H9 (cell line): ENCODE measurements around the gene KIF26B. TPM values are rescaled to one million over a fixed set of nuclear protein-coding genes. Genes with fewer than 3 reads are reported as not detected.

ENCODE experiments used
- DNase-seq: peaks from one replicate; pipeline ENCODE4 v3.0.0-alpha.2; 2017
- H2AFZ ChIP-seq: one replicate; pipeline ENCODE4 v1.6.1; 2013; ENCODE audit warnings: mild to moderate bottlenecking, low read length, control low read depth, moderate library complexity
- H2AK5ac ChIP-seq: 2 replicates; pipeline ENCODE4 v1.6.1; 2013; ENCODE audit warnings: low read length, control low read depth, mixed read lengths; ENCODE audit not compliant: insufficient read length
- H2BK120ac ChIP-seq: one replicate; pipeline ENCODE4 v1.6.1; 2013; ENCODE audit warnings: low read depth, mild to moderate bottlenecking, low read length, control low read depth, inconsistent platforms; ENCODE audit not compliant: poor library complexity, severe bottlenecking
- H2BK12ac ChIP-seq: 2 replicates; pipeline ENCODE4 v1.6.1; 2013; ENCODE audit warnings: low read length, control low read depth, mixed read lengths, low read depth; ENCODE audit not compliant: insufficient read length
- H2BK15ac ChIP-seq: 2 replicates; pipeline ENCODE4 v1.6.1; 2013; ENCODE audit warnings: low read depth, low read length, control low read depth
- H2BK20ac ChIP-seq: one replicate; pipeline ENCODE4 v1.6.1; 2013; ENCODE audit warnings: low read depth, mild to moderate bottlenecking, low read length, control low read depth, inconsistent platforms; ENCODE audit not compliant: poor library complexity, severe bottlenecking
- H2BK5ac ChIP-seq: 2 replicates; pipeline ENCODE4 v1.6.1; 2013; ENCODE audit warnings: low read length, control low read depth, mixed read lengths; ENCODE audit not compliant: insufficient read length
- H3K14ac ChIP-seq: 2 replicates; pipeline ENCODE4 v1.6.1; 2013; ENCODE audit warnings: low read length, control low read depth; ENCODE audit not compliant: insufficient read depth
- H3K18ac ChIP-seq: 2 replicates; pipeline ENCODE4 v1.6.1; 2013; ENCODE audit warnings: low read depth, mild to moderate bottlenecking, mixed read lengths, low read length, control low read depth; ENCODE audit not compliant: insufficient read length
- H3K23ac ChIP-seq: 2 replicates; pipeline ENCODE4 v1.6.1; 2013; ENCODE audit warnings: low read length, control low read depth, mixed read lengths, low read depth; ENCODE audit not compliant: insufficient read length
- H3K23me2 ChIP-seq: 2 replicates; pipeline ENCODE4 v1.6.1; 2013; ENCODE audit warnings: low read depth, mild to moderate bottlenecking, mixed read lengths, low read length, control low read depth; ENCODE audit not compliant: insufficient read length, poor library complexity, severe bottlenecking
- H3K27ac ChIP-seq: 2 replicates; pipeline ENCODE4 v1.5.1; 2013; ENCODE audit warnings: low read length, control low read depth, mixed read lengths, low read depth; ENCODE audit not compliant: insufficient read length
- H3K27me3 ChIP-seq: 2 replicates; pipeline ENCODE4 v1.6.1; 2013; ENCODE audit warnings: low read length, control low read depth, inconsistent platforms; ENCODE audit not compliant: insufficient read depth
- H3K4ac ChIP-seq: 2 replicates; pipeline ENCODE4 v1.6.1; 2013; ENCODE audit warnings: low read depth, mild to moderate bottlenecking, control low read depth, inconsistent platforms, low read length, moderate library complexity
- H3K4me1 ChIP-seq: 2 replicates; pipeline ENCODE4 v1.6.1; 2013; ENCODE audit warnings: low read length, control low read depth, inconsistent platforms; ENCODE audit not compliant: insufficient read depth
- H3K4me2 ChIP-seq: 2 replicates; pipeline ENCODE4 v1.6.1; 2013; ENCODE audit warnings: low read length, control low read depth, mixed read lengths; ENCODE audit not compliant: insufficient read length, insufficient read depth
- H3K56ac ChIP-seq: 2 replicates; pipeline ENCODE4 v1.6.1; 2013; ENCODE audit warnings: low read depth, mild to moderate bottlenecking, mixed read lengths, low read length, control low read depth; ENCODE audit not compliant: insufficient read length
- H3K79me1 ChIP-seq: 2 replicates; pipeline ENCODE4 v1.6.1; 2013; ENCODE audit warnings: low read depth, mild to moderate bottlenecking, moderate library complexity, low read length, control low read depth, inconsistent platforms; ENCODE audit not compliant: insufficient read depth, poor library complexity, severe bottlenecking
- H3K79me2 ChIP-seq: 2 replicates; pipeline ENCODE4 v1.6.1; 2013; ENCODE audit warnings: low read length, control low read depth, inconsistent platforms; ENCODE audit not compliant: insufficient read depth
- H3K9ac ChIP-seq: 2 replicates; pipeline ENCODE4 v1.6.1; 2013; ENCODE audit warnings: low read length, control low read depth, mixed read lengths; ENCODE audit not compliant: insufficient read length; ENCODE audit errors: extremely low read depth
- H3K9me3 ChIP-seq: one replicate; pipeline ENCODE4 v1.6.1; 2013; ENCODE audit warnings: low read depth, low read length, inconsistent platforms; ENCODE audit not compliant: control insufficient read depth
- H3T11ph ChIP-seq: one replicate; pipeline ENCODE4 v1.6.1; 2013; ENCODE audit warnings: mild to moderate bottlenecking, low read length, control low read depth, inconsistent platforms
- H4K20me1 ChIP-seq: one replicate; pipeline ENCODE4 v1.6.1; 2013; ENCODE audit not compliant: control insufficient read depth, insufficient read length, insufficient read depth
- H4K5ac ChIP-seq: 2 replicates; pipeline ENCODE4 v1.6.1; 2013; ENCODE audit warnings: low read depth, mild to moderate bottlenecking, mixed read lengths, low read length, control low read depth; ENCODE audit not compliant: insufficient read length
- H4K8ac ChIP-seq: replicated peaks from 2 replicates; pipeline ENCODE4 v1.6.1; 2013; ENCODE audit warnings: low read length, control low read depth, mixed read lengths, low read depth; ENCODE audit not compliant: insufficient read length
- H4K91ac ChIP-seq: 2 replicates; pipeline ENCODE4 v1.6.1; 2013; ENCODE audit warnings: low read depth, mild to moderate bottlenecking, moderate library complexity, mixed read lengths, low read length, control low read depth; ENCODE audit not compliant: insufficient read length
- H3K27ac Mint-ChIP-seq, 3 experiments: 2 replicates in 2 of 3; 3 replicates in 1 of 3; pipeline ENCODE4 v1.8.0; 2020 to 2021; ENCODE audit warnings: mixed read lengths in 3 of 3, mild to moderate bottlenecking in 1 of 3, moderate library complexity in 1 of 3
- H3K27me3 Mint-ChIP-seq: 2 replicates; pipeline ENCODE4 v1.8.0; 2021; ENCODE audit warnings: low read depth, mild to moderate bottlenecking, moderate library complexity, mixed read lengths
- H3K36me3 Mint-ChIP-seq, 3 experiments: 2 replicates in 2 of 3; 3 replicates in 1 of 3; pipeline ENCODE4 v1.8.0; 2020 to 2021; ENCODE audit warnings: low read depth in 3 of 3, mixed read lengths in 3 of 3; ENCODE audit not compliant: insufficient read depth in 1 of 3
- H3K4me1 Mint-ChIP-seq, 2 experiments: 2 replicates each; pipeline ENCODE4 v1.8.0; 2020; ENCODE audit warnings: mixed read lengths in 2 of 2
- H3K4me3 Mint-ChIP-seq, 2 experiments: 2 replicates in 1 of 2; 3 replicates in 1 of 2; pipeline ENCODE4 v1.8.0; 2020 to 2021; ENCODE audit warnings: mild to moderate bottlenecking in 2 of 2, mixed read lengths in 2 of 2, moderate library complexity in 1 of 2
- H3K9me3 Mint-ChIP-seq, 2 experiments: 2 replicates in 1 of 2; 3 replicates in 1 of 2; pipeline ENCODE4 v1.8.0; 2020; ENCODE audit warnings: mild to moderate bottlenecking in 2 of 2, mixed read lengths in 2 of 2, moderate library complexity in 1 of 2
- WGBS: extraction: QIAGEN DNeasy Blood & Tissue Kit; methylation state at CpG from one replicate; pipeline ENCODE4 v1.1.7; 2013; ENCODE audit warnings: missing lambda C conversion rate, low lambda C conversion rate, mixed read lengths; ENCODE audit not compliant: insufficient read length; ENCODE audit errors: extremely low coverage; 5-methylcytosine and 5-hydroxymethylcytosine counted together
- total RNA-seq: library from RNA; stranded (reverse); gene quantifications from 2 replicates; pipeline ENCODE4 v1.2.1, GENCODE V29; 2021
- TF ChIP-seq, protein P1 (sequence below): fragments of 200-600 bp; sonication (generic); conservative IDR thresholded peaks from 3 replicates; pipeline ENCODE4 v1.8.0; 2021; ENCODE audit warnings: antibody characterized with exemption, mild to moderate bottlenecking

KIF26B gene
- total RNA-seq, 1 experiment from 2014 or later, result 0.13 TPM

GRCh38 chr1:245503548-245503947 lies 348.8 kb downstream of the KIF26B start:
- Histone ChIP-seq H3T11ph (no peak overlapping the region), H2BK20ac (no peak overlapping the region), H3K27me3 (no peaks in the 10 kb centered on the region), H3K4ac (no peak overlapping the region), H4K5ac (no peak overlapping the region), H3K9ac (no peak overlapping the region), H3K4me2 (no peak overlapping the region), H2BK12ac (no peak overlapping the region), H3K23ac (no peak overlapping the region), H2BK15ac (no peak overlapping the region), H4K8ac (no peak overlapping the region), H2BK5ac (no peak overlapping the region), H4K20me1 (no peaks in the 10 kb centered on the region), H3K79me2 (no peaks in the 10 kb centered on the region), H3K4me1 (no peaks in the 10 kb centered on the region), H3K27ac (no peak overlapping the region), H3K23me2 (no peaks in the 10 kb centered on the region), H3K56ac (no peak overlapping the region), H3K18ac (no peak overlapping the region), H3K79me1 (no peaks in the 10 kb centered on the region), H4K91ac (no peak overlapping the region), H2BK120ac (no peak overlapping the region), H3K9me3 (no peaks in the 10 kb centered on the region), H2AK5ac (no peak overlapping the region), H3K14ac (no peak overlapping the region), H2AFZ (no peak overlapping the region)
- Mint-ChIP-seq H3K36me3 (no peaks in the 10 kb centered on the region; a peak in 2 of 7 replicates), H3K27ac (no peak overlapping the region), H3K4me3 (no peak overlapping the region), H3K9me3 (no peaks in the 10 kb centered on the region), H3K4me1 (no peaks in the 10 kb centered on the region), H3K27me3 (no peaks in the 10 kb centered on the region; the same call in 1 of the 2 replicates)
- whole genome bisulfite sequencing, result no CpG with 5 or more reads among the region's 9 CpGs
- no peak for DNase-seq
- TF ChIP-seq, protein P1, sequence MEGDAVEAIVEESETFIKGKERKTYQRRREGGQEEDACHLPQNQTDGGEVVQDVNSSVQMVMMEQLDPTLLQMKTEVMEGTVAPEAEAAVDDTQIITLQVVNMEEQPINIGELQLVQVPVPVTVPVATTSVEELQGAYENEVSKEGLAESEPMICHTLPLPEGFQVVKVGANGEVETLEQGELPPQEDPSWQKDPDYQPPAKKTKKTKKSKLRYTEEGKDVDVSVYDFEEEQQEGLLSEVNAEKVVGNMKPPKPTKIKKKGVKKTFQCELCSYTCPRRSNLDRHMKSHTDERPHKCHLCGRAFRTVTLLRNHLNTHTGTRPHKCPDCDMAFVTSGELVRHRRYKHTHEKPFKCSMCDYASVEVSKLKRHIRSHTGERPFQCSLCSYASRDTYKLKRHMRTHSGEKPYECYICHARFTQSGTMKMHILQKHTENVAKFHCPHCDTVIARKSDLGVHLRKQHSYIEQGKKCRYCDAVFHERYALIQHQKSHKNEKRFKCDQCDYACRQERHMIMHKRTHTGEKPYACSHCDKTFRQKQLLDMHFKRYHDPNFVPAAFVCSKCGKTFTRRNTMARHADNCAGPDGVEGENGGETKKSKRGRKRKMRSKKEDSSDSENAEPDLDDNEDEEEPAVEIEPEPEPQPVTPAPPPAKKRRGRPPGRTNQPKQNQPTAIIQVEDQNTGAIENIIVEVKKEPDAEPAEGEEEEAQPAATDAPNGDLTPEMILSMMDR, result no peak
